Upper lobe of left lung (tissue), 6 donors: Measurements from ENCODE around the gene TMCO4. TPM values are rescaled to one million over a fixed set of nuclear protein-coding genes. Genes with fewer than 3 reads are reported as not detected.

Experiments used
- ATAC-seq, 2 donors: fragments of 200-7000 bp; cut with Tn5 transposase; one replicate each; pipeline ENCODE4 v1.9.1; 2022; ENCODE audit warnings: mild to moderate bottlenecking in 2 of 2, moderate library complexity in 2 of 2; ENCODE audit not compliant: low FRiP score in 2 of 2
- DNase-seq, 2 donors: peaks; one replicate each; pipeline ENCODE4 v3.0.0-alpha.2; 2019 to 2020
- H3K27ac ChIP-seq, 4 donors: fragments of 200-600 bp; sonication (generic); one replicate each; pipeline ENCODE4 v1.5.1; 2016 to 2019
- H3K27me3 ChIP-seq, 4 donors: fragments of 200-600 bp; sonication (generic); one replicate each; pipeline ENCODE4 v1.5.1; 2017 to 2019
- H3K36me3 ChIP-seq, 4 donors: fragments of 200-600 bp; sonication (generic); one replicate each; pipeline ENCODE4 v1.5.1; 2016 to 2019
- H3K4me1 ChIP-seq, 4 donors: fragments of 200-600 bp; sonication (generic); one replicate each; pipeline ENCODE4 v1.5.1; 2018 to 2019
- H3K4me3 ChIP-seq, 4 donors: fragments of 200-600 bp; sonication (generic); one replicate each; pipeline ENCODE4 v1.5.1; 2017 to 2019; ENCODE audit warnings: mild to moderate bottlenecking in 2 of 4, moderate library complexity in 1 of 4
- H3K9me3 ChIP-seq, 4 donors: fragments of 200-600 bp; sonication (generic); one replicate each; pipeline ENCODE4 v1.5.1; 2018 to 2019
- EP300 ChIP-seq, 4 donors: sonication (generic); formaldehyde crosslinking; IDR thresholded peaks; one replicate each; pipeline ENCODE4 v1.5.1; 2017; ENCODE audit warnings: antibody characterized with exemption in 4 of 4, control low read depth in 2 of 4
- POLR2A ChIP-seq, 4 donors: fragments of 450-650 bp; IDR thresholded peaks; one replicate each; pipeline ENCODE4 v1.5.1; 2016 to 2017; ENCODE audit warnings: antibody characterized with exemption in 4 of 4, mild to moderate bottlenecking in 2 of 4
- POLR2AphosphoS5 ChIP-seq, 2 donors: sonication (generic); formaldehyde crosslinking; IDR thresholded peaks; one replicate each; pipeline ENCODE4 v1.5.1; 2017; ENCODE audit warnings: antibody characterized with exemption in 2 of 2
- WGBS, 2 donors: methylation state at CpG; one replicate each; pipeline ENCODE4 v1.1.5; 2017 to 2018; 5-methylcytosine and 5-hydroxymethylcytosine counted together
- total RNA-seq, 6 donors: library from RNA; depleted of rRNA in 4 of 6; stranded (reverse); fragments of >200 nt in 4 of 6; gene quantifications; one replicate each; pipeline versions ENCODE4 v1.1.0 to v1.2.1, GENCODE V29; 2016 to 2021
- TF ChIP-seq, protein P1 (sequence below), 6 experiments: fragments of 450-650 bp in 4 of 6; fragments of 200-600 bp in 2 of 6; sonication (generic) in 2 of 6; IDR thresholded peaks; one replicate each; pipeline ENCODE4 v1.5.1; 2016 to 2019; ENCODE audit warnings: antibody characterized with exemption in 6 of 6
- donor health status: DM: no; HTN: no; CAD: no; lungs with moderate emphysema.
- donor health status: DM: no; HTN: yes; CAD: no; lungs with severe emphysema.

Gene TMCO4
- total RNA-seq, 6 donors from 2014 or later: 19.1 to 46.1 (median 24.9) TPM

DNA sequence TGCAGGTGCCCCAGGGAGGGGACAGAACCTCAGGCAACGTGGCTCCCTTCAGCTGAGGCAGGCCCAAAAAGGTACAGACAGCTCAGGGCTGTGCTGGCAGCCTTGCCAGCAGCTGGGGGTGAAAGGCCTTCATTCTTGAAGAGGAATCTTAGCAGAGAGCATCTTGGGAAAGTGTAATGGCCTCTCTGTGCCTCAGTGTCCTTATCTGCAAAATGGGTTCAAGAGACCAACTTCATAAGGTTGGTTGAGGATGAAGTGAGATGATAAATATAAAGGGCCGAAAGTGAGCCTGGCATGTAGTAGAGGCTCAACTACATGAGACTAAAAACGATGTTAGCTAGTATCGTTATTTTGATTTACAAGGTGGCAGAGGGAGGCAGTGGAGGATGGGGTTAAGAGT, 26.2 kb downstream of the TMCO4 start:
- Histone ChIP-seq H3K27ac (no peak overlapping the region), H3K4me3 (no peak overlapping the region), H3K9me3 (no peaks in the 10 kb centered on the region), H3K4me1 (no peaks in the 10 kb centered on the region), H3K27me3 (no peaks in the 10 kb centered on the region), H3K36me3 (peaks cover 2 to 48% (median 29%) of the 10 kb centered on the region in 4 donors)
- TF ChIP-seq, protein P1, sequence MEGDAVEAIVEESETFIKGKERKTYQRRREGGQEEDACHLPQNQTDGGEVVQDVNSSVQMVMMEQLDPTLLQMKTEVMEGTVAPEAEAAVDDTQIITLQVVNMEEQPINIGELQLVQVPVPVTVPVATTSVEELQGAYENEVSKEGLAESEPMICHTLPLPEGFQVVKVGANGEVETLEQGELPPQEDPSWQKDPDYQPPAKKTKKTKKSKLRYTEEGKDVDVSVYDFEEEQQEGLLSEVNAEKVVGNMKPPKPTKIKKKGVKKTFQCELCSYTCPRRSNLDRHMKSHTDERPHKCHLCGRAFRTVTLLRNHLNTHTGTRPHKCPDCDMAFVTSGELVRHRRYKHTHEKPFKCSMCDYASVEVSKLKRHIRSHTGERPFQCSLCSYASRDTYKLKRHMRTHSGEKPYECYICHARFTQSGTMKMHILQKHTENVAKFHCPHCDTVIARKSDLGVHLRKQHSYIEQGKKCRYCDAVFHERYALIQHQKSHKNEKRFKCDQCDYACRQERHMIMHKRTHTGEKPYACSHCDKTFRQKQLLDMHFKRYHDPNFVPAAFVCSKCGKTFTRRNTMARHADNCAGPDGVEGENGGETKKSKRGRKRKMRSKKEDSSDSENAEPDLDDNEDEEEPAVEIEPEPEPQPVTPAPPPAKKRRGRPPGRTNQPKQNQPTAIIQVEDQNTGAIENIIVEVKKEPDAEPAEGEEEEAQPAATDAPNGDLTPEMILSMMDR (IDR thresholded peaks at IDR 0.05): no peak
- TF ChIP-seq POLR2A (IDR thresholded peaks at IDR 0.05): no peak
- TF ChIP-seq POLR2AphosphoS5 (IDR thresholded peaks at IDR 0.05): no peak
- no peak for TF ChIP-seq EP300 (IDR thresholded peaks at IDR 0.05)
- WGBS, 2 donors: 91 to 96% methylated on average over 3 to 4 of the region's 4 CpGs
- ATAC-seq (no peak), DNase-seq (no peak)

GRCh38 chr1:19772053-19772452, 27.7 kb downstream of the TMCO4 start:
- WGBS, 2 donors: 87 to 89% methylated on average over 9 of the region's 9 CpGs
- no peaks in the 10 kb centered on the region for H3K4me1 ChIP-seq
- TF ChIP-seq EP300 (IDR thresholded peaks at IDR 0.05): no peak
- TF ChIP-seq POLR2A (IDR thresholded peaks at IDR 0.05): no peak
- TF ChIP-seq, protein P1 (IDR thresholded peaks at IDR 0.05): no peak
- no peak for TF ChIP-seq POLR2AphosphoS5 (IDR thresholded peaks at IDR 0.05)

GRCh38 chr1:19771350-19771749, 28.4 kb downstream of the TMCO4 start:
- Histone ChIP-seq H3K4me3 (no peak overlapping the region), H3K27me3 (no peaks in the 10 kb centered on the region), H3K27ac (no peak overlapping the region), H3K4me1 (no peaks in the 10 kb centered on the region), H3K36me3 (peaks cover 2 to 43% (median 28%) of the 10 kb centered on the region in 4 donors), H3K9me3 (no peaks in the 10 kb centered on the region)
- TF ChIP-seq, protein P1 (IDR thresholded peaks at IDR 0.05): no peak
- no peak for TF ChIP-seq POLR2AphosphoS5 (IDR thresholded peaks at IDR 0.05)
- no peak for TF ChIP-seq EP300 (IDR thresholded peaks at IDR 0.05)
- no peak for TF ChIP-seq POLR2A (IDR thresholded peaks at IDR 0.05)
- ATAC-seq (no peak), DNase-seq (no peak)
- 90 to 100% methylated on average over 6 of the region's 6 CpGs for WGBS, 2 donors

More at GRCh38 chr1:19772053-19772452, 27.7 kb downstream of the TMCO4 start:
- H3K36me3 ChIP-seq: peaks cover 2 to 43% (median 27%) of the 10 kb centered on the region in 4 donors
- H3K9me3 ChIP-seq: no peaks in the 10 kb centered on the region
- H3K4me3 ChIP-seq: no peak overlapping the region
- H3K27me3 ChIP-seq: no peaks in the 10 kb centered on the region
- no peak for ATAC-seq
- no peak overlapping the region for H3K27ac ChIP-seq
- no peak for DNase-seq

GRCh38 chr1:19770436-19771190, 29.1 kb downstream of the TMCO4 start:
- no peaks in the 10 kb centered on the region for H3K4me1 ChIP-seq
- no peak overlapping the region for H3K27ac ChIP-seq
- H3K4me3 ChIP-seq: no peak overlapping the region
- peaks cover 2 to 43% (median 26%) of the 10 kb centered on the region in 4 donors for H3K36me3 ChIP-seq
- DNase-seq (no peak), ATAC-seq (no peak)
- WGBS, 2 donors: 84% methylated on average over 10 of the region's 10 CpGs
- no peaks in the 10 kb centered on the region for H3K27me3 ChIP-seq
- TF ChIP-seq EP300 (IDR thresholded peaks at IDR 0.05) (no peak), POLR2A (IDR thresholded peaks at IDR 0.05) (no peak), POLR2AphosphoS5 (IDR thresholded peaks at IDR 0.05) (no peak)
- TF ChIP-seq, protein P1 (IDR thresholded peaks at IDR 0.05): no peak
- no peaks in the 10 kb centered on the region for H3K9me3 ChIP-seq
